Endothelial cell of umbilical vein (primary cell): Measurements from ENCODE around the gene SLC8A2. TPM values are rescaled to one million over a fixed set of nuclear protein-coding genes. Genes with fewer than 3 reads are reported as not detected.

Experiments used
- BruUV-seq: library from RNA; stranded (reverse); fragments of 400-500 nt; replicated peaks from 2 replicates; lab custom pipeline; 2021; lab: Mats Ljungman, UMichigan
- CTCF ChIA-PET: fragments of 300-600, 350-600 bp; sonication (Branson Sonifier 250); formaldehyde crosslinking; loops from one replicate; lab custom pipeline; 2021; ENCODE audit warnings: antibody characterized with exemption, inconsistent platforms; lab: Charles Lee
- POLR2A ChIA-PET: fragments of 300-600, 350-600 bp; sonication (Branson Sonifier 250); formaldehyde crosslinking; loops from one replicate; lab custom pipeline; 2021; ENCODE audit warnings: antibody characterized with exemption, inconsistent platforms; lab: Charles Lee
- DNase-seq: peaks from one replicate; pipeline ENCODE4 v3.0.0-alpha.2; 2011; ENCODE audit warnings: low read depth, low spot score
- FAIRE-seq: peaks from 2 replicates; lab custom pipeline; 2011; peaks lifted over from hg19 to GRCh38; lab: Jason Lieb, UNC
- H2AFZ ChIP-seq: 2 replicates; pipeline ENCODE4 v1.6.0; 2012; ENCODE audit warnings: low read depth, low read length, control low read depth, inconsistent platforms
- H3K27ac ChIP-seq: 2 replicates; pipeline ENCODE4 v1.5.1; 2011; ENCODE audit warnings: low read depth, mild to moderate bottlenecking, control low read depth, low read length, moderate library complexity; ENCODE audit not compliant: insufficient read depth
- H3K27me3 ChIP-seq, 2 experiments: 2 replicates each; pipeline versions ENCODE4 v1.6.0 to v1.6.1; 2011; ENCODE audit warnings: low read length in 2 of 2, mixed read lengths in 1 of 2; ENCODE audit not compliant: control insufficient read depth in 2 of 2, insufficient read depth in 2 of 2
- H3K36me3 ChIP-seq, 2 experiments: 2 replicates in 1 of 2; 3 replicates in 1 of 2; pipeline ENCODE4 v1.5.1; 2011; ENCODE audit warnings: low read length in 2 of 2, mild to moderate bottlenecking in 1 of 2, moderate library complexity in 1 of 2; ENCODE audit not compliant: control insufficient read depth in 2 of 2, insufficient read depth in 2 of 2; ENCODE audit errors: extremely low read depth in 1 of 2
- H3K4me1 ChIP-seq: 3 replicates; pipeline ENCODE4 v1.5.1; 2011; ENCODE audit warnings: mild to moderate bottlenecking, low read length; ENCODE audit not compliant: control insufficient read depth, insufficient read depth; ENCODE audit errors: extremely low read depth
- H3K4me2 ChIP-seq: 2 replicates; pipeline ENCODE4 v1.6.1; 2011; ENCODE audit warnings: low read length, control low read depth, mixed read lengths; ENCODE audit not compliant: insufficient read depth
- H3K4me3 ChIP-seq, 3 experiments: fragments of 200-600 bp in 1 of 3; sonication (generic), shearing (Covaris generic) in 1 of 3; replicated peaks in 1 of 3; 2 replicates each; pipeline ENCODE4 v1.5.1; 2011 to 2016; ENCODE audit warnings: control low read depth in 3 of 3, low read length in 3 of 3, mild to moderate bottlenecking in 2 of 3, inconsistent platforms in 1 of 3, low read depth in 1 of 3, moderate library complexity in 1 of 3; ENCODE audit not compliant: insufficient read depth in 1 of 3
- H3K79me2 ChIP-seq: 2 replicates; pipeline ENCODE4 v1.6.0; 2012; ENCODE audit warnings: low read length, inconsistent platforms; ENCODE audit not compliant: control insufficient read depth, insufficient read depth
- H3K9ac ChIP-seq: replicated peaks from 2 replicates; pipeline ENCODE3; 2011; ENCODE audit warnings: low read length, control low read depth; ENCODE audit not compliant: insufficient read depth; ENCODE audit errors: extremely low read depth
- H3K9me1 ChIP-seq: replicated peaks from 3 replicates; pipeline ENCODE4 v1.6.0; 2011; ENCODE audit warnings: mild to moderate bottlenecking, low read length; ENCODE audit not compliant: control insufficient read depth, insufficient read depth; ENCODE audit errors: extremely low read depth
- H3K9me3 ChIP-seq: replicated peaks from 2 replicates; pipeline ENCODE4 v1.5.1; 2012; ENCODE audit warnings: low read length, inconsistent platforms; ENCODE audit not compliant: control insufficient read depth, insufficient read depth
- H4K20me1 ChIP-seq: replicated peaks from 2 replicates; pipeline ENCODE3; 2011; ENCODE audit warnings: mild to moderate bottlenecking, low read length; ENCODE audit not compliant: control insufficient read depth, insufficient read depth; ENCODE audit errors: extremely low read depth
- CTCF ChIP-seq, 2 donors: IDR thresholded peaks; 1 replicate in 1 of 2; 2 replicates in 1 of 2; pipeline ENCODE4 v1.5.1; 2011; ENCODE audit warnings: low read length in 2 of 2, mild to moderate bottlenecking in 2 of 2, moderate library complexity in 2 of 2, control low read depth in 1 of 2, inconsistent platforms in 1 of 2, low read depth in 1 of 2; ENCODE audit not compliant: insufficient read depth in 1 of 2; ENCODE audit errors: extremely low read depth in 1 of 2
- EZH2 ChIP-seq: IDR thresholded peaks from 2 replicates; pipeline ENCODE4 v1.6.1; 2012; ENCODE audit warnings: borderline replicate concordance, low read depth, mild to moderate bottlenecking, moderate library complexity, low read length, inconsistent platforms; ENCODE audit not compliant: severe bottlenecking
- FOS ChIP-seq: IDR thresholded peaks from 2 replicates; pipeline ENCODE4 v1.6.1; 2011; ENCODE audit warnings: mild to moderate bottlenecking, low read length, moderate library complexity, borderline replicate concordance; ENCODE audit not compliant: insufficient read depth
- GATA2 ChIP-seq: IDR thresholded peaks from 2 replicates; pipeline ENCODE4 v1.7.0; 2011; ENCODE audit warnings: low read depth, mild to moderate bottlenecking, moderate library complexity, mixed read lengths, low read length; ENCODE audit not compliant: insufficient read length, insufficient read depth
- JUN ChIP-seq: IDR thresholded peaks from 2 replicates; pipeline ENCODE4 v1.6.1; 2011; ENCODE audit warnings: borderline replicate concordance, low read depth; ENCODE audit not compliant: insufficient read length, insufficient read depth
- MYC ChIP-seq: IDR thresholded peaks from one replicate; pipeline ENCODE4 v1.6.1; 2011; ENCODE audit warnings: mild to moderate bottlenecking, low read depth, low read length
- POLR2A ChIP-seq: IDR thresholded peaks from 2 replicates; pipeline ENCODE4 v1.6.1; 2012; ENCODE audit warnings: low read depth, mild to moderate bottlenecking, control low read depth, low read length
- POLR2AphosphoS5 ChIP-seq: IDR thresholded peaks from 2 replicates; pipeline ENCODE4 v1.6.1; 2012; ENCODE audit warnings: low read depth, mild to moderate bottlenecking, control low read depth, low read length, moderate library complexity; ENCODE audit not compliant: insufficient read depth
- dilution Hi-C: fragments of 300-500 bp; cut with MboI; formaldehyde crosslinking; loops from one replicate; pipeline ENCODE4 v1.15.0; 2019; ENCODE audit warnings: low sequenced_read_pairs; ENCODE audit not compliant: extremely low pct_ligation_motif_present
- intact Hi-C: fragments of 100-400 bp; cut with micrococcal nuclease; formaldehyde crosslinking; loops from one replicate; pipeline ENCODE4 v1.10.0; 2022
- polyA plus RNA-seq, 4 experiments: library from polyadenylated mRNA; depleted of rRNA in 3 of 4; stranded (reverse) in 3 of 4; unstranded in 1 of 4; fragments of >200 nt; gene quantifications; 2 replicates each; pipeline versions ENCODE4 v1.2.1 to v1.2.3, GENCODE V29; 2011 to 2012; ENCODE audit warnings: missing spikeins in 1 of 4
- total RNA-seq: library from RNA; stranded (reverse); gene quantifications from 2 replicates; pipeline ENCODE4 v1.2.3, GENCODE V29; 2021
- TF ChIP-seq, protein P1 (sequence below): IDR thresholded peaks from 2 replicates; pipeline ENCODE4 v1.6.1; 2011; ENCODE audit not compliant: insufficient read depth, insufficient read length

The SLC8A2 gene
- total and polyA plus RNA-seq, 2 donors (not counting 3 experiments of a cell fraction or from before 2014, with no cell fraction given), result not detected

- Histone ChIP-seq H3K9me1 (no peaks in the 10 kb centered on the region), H3K79me2 (peaks cover 1% of the 10 kb centered on the region), H4K20me1 (no peaks in the 10 kb centered on the region), H3K4me2 (no peak overlapping the region), H3K27ac (no peak overlapping the region), H3K9ac (no peak overlapping the region), H3K27me3 (no peaks in the 10 kb centered on the region), H3K36me3 (peaks cover 5 to 41% of the 10 kb centered on the region in 2 experiments), H2AFZ (no peak overlapping the region), H3K4me3 (no peak overlapping the region), H3K9me3 (no peaks in the 10 kb centered on the region), H3K4me1 (no peaks in the 10 kb centered on the region)
- no peak for TF ChIP-seq JUN
- TF ChIP-seq EZH2, result no peak
- TF ChIP-seq GATA2, result no peak
- TF ChIP-seq CTCF (IDR thresholded peaks at IDR 0.05; ENCODE audit: extremely low read depth in 1 of 2, insufficient read depth in 1 of 2, low read depth in 1 of 2, low read length in 2 of 2), result no peak
- no peak for TF ChIP-seq POLR2A
- TF ChIP-seq FOS, result no peak
- TF ChIP-seq, protein P1, sequence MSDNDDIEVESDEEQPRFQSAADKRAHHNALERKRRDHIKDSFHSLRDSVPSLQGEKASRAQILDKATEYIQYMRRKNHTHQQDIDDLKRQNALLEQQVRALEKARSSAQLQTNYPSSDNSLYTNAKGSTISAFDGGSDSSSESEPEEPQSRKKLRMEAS, result no peak
- no peak for TF ChIP-seq MYC
- no peak for TF ChIP-seq POLR2AphosphoS5
- FAIRE-seq (no peak), DNase-seq (no peak)
- no TSS peak for BruUV-seq
- ChIA-PET CTCF (interaction anchor here (0.9 to 1.1 kb wide), 2 partner anchors 10 to 198 kb away, joined by 3 to 4 read pairs; no protein-coding TSS in a partner anchor), POLR2A (no interaction called here)
- dilution Hi-C loops, result no loop called here
- intact Hi-C loops, result no loop called here
Measured at GRCh38 chr19:47499863-47500830, 28.5 kb upstream of the SLC8A2 start.
